Liver (tissue), 9 donors: ENCODE data around the gene TPD52L2. TPM values are rescaled to one million over a fixed set of nuclear protein-coding genes. Genes with fewer than 3 reads are reported as not detected.
"Not testable (repeated sequence)": the region's sequence is repeated elsewhere in the genome, so short reads cannot be mapped to it uniquely, and the experiment has no call there.

ENCODE experiments used
- DNase-seq: peaks from one replicate; pipeline ENCODE4 v3.0.0-alpha.2; 2017; ENCODE audit warnings: low spot score
- H3K27ac ChIP-seq, 2 donors: one replicate each; pipeline ENCODE4 v1.7.0; 2013; ENCODE audit warnings: inconsistent platforms in 2 of 2, low read length in 2 of 2, control low read depth in 1 of 2, low read depth in 1 of 2, mild to moderate bottlenecking in 1 of 2
- H3K27me3 ChIP-seq, 4 donors: one replicate each; pipeline versions ENCODE4 v1.6.1 to v1.7.0; 2013; ENCODE audit warnings: low read length in 3 of 4, inconsistent platforms in 1 of 4, mild to moderate bottlenecking in 1 of 4, moderate library complexity in 1 of 4; ENCODE audit not compliant: control insufficient read depth in 4 of 4, insufficient read depth in 4 of 4
- H3K36me3 ChIP-seq, 4 donors: one replicate each; pipeline versions ENCODE4 v1.6.1 to v1.7.0; 2013; ENCODE audit warnings: low read length in 3 of 4, mild to moderate bottlenecking in 3 of 4, low read depth in 1 of 4, moderate library complexity in 1 of 4; ENCODE audit not compliant: control insufficient read depth in 4 of 4, insufficient read depth in 3 of 4
- H3K4me1 ChIP-seq, 4 donors: one replicate each; pipeline versions ENCODE4 v1.6.1 to v1.7.0; 2013; ENCODE audit warnings: low read length in 3 of 4, mild to moderate bottlenecking in 3 of 4, moderate library complexity in 1 of 4; ENCODE audit not compliant: control insufficient read depth in 4 of 4, insufficient read depth in 4 of 4
- H3K4me3 ChIP-seq, 3 donors: one replicate each; pipeline versions ENCODE4 v1.6.1 to v1.7.0; 2013; ENCODE audit warnings: low read length in 3 of 3, control low read depth in 1 of 3, low read depth in 1 of 3, mild to moderate bottlenecking in 1 of 3
- H3K9ac ChIP-seq, 2 donors: one replicate each; pipeline ENCODE4 v1.7.0; 2013; ENCODE audit warnings: low read length in 2 of 2, mild to moderate bottlenecking in 2 of 2, moderate library complexity in 2 of 2, control low read depth in 1 of 2, low read depth in 1 of 2
- H3K9me3 ChIP-seq, 4 donors: one replicate each; pipeline versions ENCODE4 v1.6.1 to v1.7.0; 2013; ENCODE audit warnings: low read length in 3 of 4; ENCODE audit not compliant: control insufficient read depth in 4 of 4
- ATF3 ChIP-seq: IDR thresholded peaks from 2 replicates; pipeline ENCODE4 v1.6.1; 2016; ENCODE audit warnings: antibody characterized with exemption
- CTCF ChIP-seq: fragments of 150-350 bp; IDR thresholded peaks from 2 replicates; pipeline ENCODE4 v1.5.1; 2017; ENCODE audit warnings: improper control_type of control experiment, low read depth, low read length; ENCODE audit not compliant: missing input control
- EGR1 ChIP-seq, 2 donors: IDR thresholded peaks; 2 replicates each; pipeline ENCODE4 v1.6.1; 2016 to 2018; ENCODE audit warnings: antibody characterized with exemption in 2 of 2, low read depth in 2 of 2
- FOXA1 ChIP-seq: IDR thresholded peaks from 2 replicates; pipeline ENCODE4 v1.6.1; 2016; ENCODE audit warnings: antibody characterized with exemption
- FOXA2 ChIP-seq: IDR thresholded peaks from 2 replicates; pipeline ENCODE4 v1.6.1; 2016; ENCODE audit warnings: antibody characterized with exemption
- GABPA ChIP-seq, 2 donors: IDR thresholded peaks in 1 of 2; conservative IDR thresholded peaks in 1 of 2; 2 replicates each; pipeline ENCODE4 v1.6.1; 2016; ENCODE audit warnings: antibody characterized with exemption in 2 of 2, mild to moderate bottlenecking in 1 of 2, moderate library complexity in 1 of 2
- HNF4A ChIP-seq, 2 donors: conservative IDR thresholded peaks; 2 replicates each; pipeline ENCODE4 v1.6.1; 2016; ENCODE audit warnings: antibody characterized with exemption in 2 of 2, mild to moderate bottlenecking in 2 of 2
- HNF4G ChIP-seq: IDR thresholded peaks from 2 replicates; pipeline ENCODE4 v1.6.1; 2016; ENCODE audit warnings: antibody characterized with exemption
- JUND ChIP-seq, 2 donors: IDR thresholded peaks; 2 replicates each; pipeline ENCODE4 v1.6.1; 2016; ENCODE audit warnings: antibody characterized with exemption in 2 of 2
- MAX ChIP-seq: IDR thresholded peaks from 2 replicates; pipeline ENCODE4 v1.6.1; 2016; ENCODE audit warnings: antibody characterized with exemption
- NR2F2 ChIP-seq: IDR thresholded peaks from 2 replicates; pipeline ENCODE4 v1.6.1; 2016; ENCODE audit warnings: antibody characterized with exemption
- RAD21 ChIP-seq, 2 donors: IDR thresholded peaks; 2 replicates each; pipeline ENCODE4 v1.6.1; 2016; ENCODE audit warnings: antibody characterized with exemption in 2 of 2, mild to moderate bottlenecking in 2 of 2
- REST ChIP-seq: IDR thresholded peaks from 2 replicates; pipeline ENCODE4 v1.6.1; 2016; ENCODE audit warnings: antibody characterized with exemption, mild to moderate bottlenecking
- RXRA ChIP-seq, 2 donors: IDR thresholded peaks; 2 replicates each; pipeline ENCODE4 v1.6.1; 2017 to 2018; ENCODE audit warnings: antibody characterized with exemption in 2 of 2, mild to moderate bottlenecking in 1 of 2
- SP1 ChIP-seq: IDR thresholded peaks from 2 replicates; pipeline ENCODE4 v1.6.1; 2018; ENCODE audit warnings: antibody characterized with exemption, mild to moderate bottlenecking
- TAF1 ChIP-seq: conservative IDR thresholded peaks from 2 replicates; pipeline ENCODE4 v1.6.1; 2016; ENCODE audit warnings: antibody characterized with exemption, mild to moderate bottlenecking
- YY1 ChIP-seq: IDR thresholded peaks from 2 replicates; pipeline ENCODE4 v1.6.1; 2016; ENCODE audit warnings: antibody characterized with exemption, mild to moderate bottlenecking
- WGBS: extraction: QIAGEN DNeasy Blood & Tissue Kit; methylation state at CpG from one replicate; pipeline ENCODE4 v1.1.7; 2013; 5-methylcytosine and 5-hydroxymethylcytosine counted together
- polyA plus RNA-seq, 2 donors: library from polyadenylated mRNA; stranded (reverse) in 1 of 2; unstranded in 1 of 2; fragments of 200-250 nt in 1 of 2; fragments of >200 nt in 1 of 2; fragmentation: Nextera tagmentation in 1 of 2; extraction: Ambion mirVana in 1 of 2; gene quantifications; one replicate each; pipeline versions ENCODE4 v1.2.1 to v1.2.3, GENCODE V29; 2013 to 2015
- total RNA-seq, 2 donors: library from RNA; depleted of rRNA; stranded (reverse); fragments of >200 nt; gene quantifications; one replicate each; pipeline ENCODE4 v1.2.3, GENCODE V29; 2014
- donor health status: healthy.
- donor health status: healthy.
- donor health status: healthy.
- donor health status: healthy.
- donor health status: healthy.

TPD52L2 gene
- total and polyA plus RNA-seq, 4 donors: 12.3 to 33.0 (median 28.2) TPM

- TF ChIP-seq CTCF (no peak), JUND (IDR thresholded peaks at IDR 0.05) (no peak), NR2F2 (no peak), RAD21 (IDR thresholded peaks at IDR 0.05) (no peak), FOXA1 (no peak)
These were observed 61.2 kb downstream of the TPD52L2 start (continued) for GRCh38 chr20:63926298-63926697.

- Histone ChIP-seq H3K27ac (no peak overlapping the region), H3K4me3 (no peak overlapping the region), H3K9me3 (no peaks in the 10 kb centered on the region), H3K4me1 (no peaks in the 10 kb centered on the region), H3K9ac (no peak overlapping the region), H3K27me3 (no peaks in the 10 kb centered on the region), H3K36me3 (peaks cover 15 to 46% (median 34%) of the 10 kb centered on the region in 4 donors)
- TF ChIP-seq YY1 (no peak), SP1 (no peak), HNF4A (conservative IDR thresholded peaks at IDR 0.05) (no peak), NR2F2 (no peak), TAF1 (no peak), HNF4G (no peak), EGR1 (IDR thresholded peaks at IDR 0.05; ENCODE audit: low read depth in 2 of 2) (no peak), ATF3 (no peak)
- WGBS: 97% methylated on average over 26 of the region's 26 CpGs
- no peak for DNase-seq
These were observed 64.0 kb downstream of the TPD52L2 start for GRCh38 chr20:63929071-63929470.

- WGBS: 97% methylated on average over 31 of the region's 31 CpGs
- not testable (repeated sequence) for H3K9me3 ChIP-seq, H3K4me1 ChIP-seq, H3K27ac ChIP-seq, H3K9ac ChIP-seq, DNase-seq, H3K27me3 ChIP-seq, H3K4me3 ChIP-seq
- H3K36me3 ChIP-seq: peaks cover 15 to 49% (median 34%) of the 10 kb centered on the region in 4 donors
These were observed 64.4 kb downstream of the TPD52L2 start for GRCh38 chr20:63929473-63929883.

GRCh38 chr20:63930971-63931553, 66.0 kb downstream of the TPD52L2 start:
- Histone ChIP-seq H3K36me3 (peaks cover 15 to 64% (median 37%) of the 10 kb centered on the region in 4 donors), H3K27ac (no peak overlapping the region), H3K9ac (no peak overlapping the region), H3K27me3 (no peaks in the 10 kb centered on the region), H3K4me3 (no peak overlapping the region), H3K4me1 (no peaks in the 10 kb centered on the region), H3K9me3 (no peaks in the 10 kb centered on the region)
- DNase-seq: no peak
- WGBS: 88% methylated on average over 37 of the region's 37 CpGs
- TF ChIP-seq RAD21 (IDR thresholded peaks at IDR 0.05) (no peak), HNF4G (no peak), RXRA (IDR thresholded peaks at IDR 0.05) (no peak), YY1 (no peak), FOXA1 (no peak), TAF1 (no peak), MAX (no peak), CTCF (no peak), FOXA2 (no peak), HNF4A (conservative IDR thresholded peaks at IDR 0.05) (no peak), GABPA (IDR thresholded peaks at IDR 0.05 in 1 of 2, conservative IDR thresholded peaks at IDR 0.05 in 1 of 2) (no peak), EGR1 (IDR thresholded peaks at IDR 0.05; ENCODE audit: low read depth in 2 of 2) (no peak), SP1 (no peak), JUND (IDR thresholded peaks at IDR 0.05) (no peak), REST (no peak)
